NT2/D1 (cell line): ENCODE results near the gene PTN.

Source experiments
- YY1 ChIP-seq: IDR thresholded peaks from 2 replicates; pipeline ENCODE4 v1.6.1; 2011; ENCODE audit not compliant: insufficient read length, insufficient read depth
- ZNF274 ChIP-seq: IDR thresholded peaks from 2 replicates; pipeline ENCODE4 v1.6.1; 2011; ENCODE audit warnings: mild to moderate bottlenecking, low read depth, low read length

- TF ChIP-seq YY1, result no peak
- TF ChIP-seq ZNF274, result no peak
Observed at GRCh38 chr7:137262599-137262998, 80.9 kb downstream of the PTN start.
